HG03159 (cell line): ENCODE results near the gene IL26.
"Not testable (repeated sequence)": the region's sequence is repeated elsewhere in the genome, so short reads cannot be mapped to it uniquely, and the experiment has no call there.

Experiments used
- ATAC-seq: cut with Tn5 transposase; IDR thresholded peaks from one replicate; pipeline ENCODE4 v1.9.1; 2021; ENCODE audit warnings: mild to moderate bottlenecking, moderate library complexity; ENCODE audit not compliant: unreplicated experiment

The IL26 gene

DNA sequence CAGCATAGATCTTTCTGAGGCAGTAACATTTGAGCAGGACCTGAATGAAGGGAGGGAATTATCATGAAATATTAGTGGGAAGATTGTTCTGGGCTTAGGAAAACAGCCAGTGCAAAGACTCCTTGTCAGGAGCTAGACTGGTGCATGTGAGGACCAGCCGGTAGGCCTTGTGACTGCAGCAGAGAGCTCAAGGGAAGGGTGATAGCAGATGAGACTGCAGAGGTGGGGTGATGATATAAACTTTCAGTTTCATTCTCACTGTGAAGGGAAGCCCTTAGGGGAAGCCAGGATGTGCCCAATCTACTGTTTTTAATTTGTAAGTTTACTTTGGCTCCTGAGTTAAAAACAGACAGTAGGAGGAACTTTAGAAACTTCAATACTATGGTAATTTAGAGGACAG, 15.4 kb upstream of the IL26 start:
- peak; percentile 98 for ATAC-seq

DNA sequence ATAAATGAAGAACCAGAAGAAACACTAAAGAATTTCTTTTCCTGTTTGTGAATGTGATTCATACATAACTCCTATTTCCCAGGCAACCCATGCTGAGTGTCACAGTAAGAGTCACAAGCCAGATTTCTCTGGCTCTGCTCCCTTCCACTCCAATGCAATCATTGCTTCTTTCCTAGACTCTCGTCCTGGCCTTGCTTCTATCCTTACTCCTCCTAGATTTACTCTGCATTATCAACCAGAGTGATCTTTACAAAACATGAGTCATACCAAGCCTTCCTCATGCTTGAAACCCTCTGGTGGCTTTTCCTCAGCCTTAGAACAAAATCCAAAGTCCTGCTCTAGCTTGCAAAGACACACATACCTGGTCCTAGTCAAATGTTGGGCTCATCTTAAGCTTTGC, 14.5 kb upstream of the IL26 start:
- ATAC-seq: no peak

DNA sequence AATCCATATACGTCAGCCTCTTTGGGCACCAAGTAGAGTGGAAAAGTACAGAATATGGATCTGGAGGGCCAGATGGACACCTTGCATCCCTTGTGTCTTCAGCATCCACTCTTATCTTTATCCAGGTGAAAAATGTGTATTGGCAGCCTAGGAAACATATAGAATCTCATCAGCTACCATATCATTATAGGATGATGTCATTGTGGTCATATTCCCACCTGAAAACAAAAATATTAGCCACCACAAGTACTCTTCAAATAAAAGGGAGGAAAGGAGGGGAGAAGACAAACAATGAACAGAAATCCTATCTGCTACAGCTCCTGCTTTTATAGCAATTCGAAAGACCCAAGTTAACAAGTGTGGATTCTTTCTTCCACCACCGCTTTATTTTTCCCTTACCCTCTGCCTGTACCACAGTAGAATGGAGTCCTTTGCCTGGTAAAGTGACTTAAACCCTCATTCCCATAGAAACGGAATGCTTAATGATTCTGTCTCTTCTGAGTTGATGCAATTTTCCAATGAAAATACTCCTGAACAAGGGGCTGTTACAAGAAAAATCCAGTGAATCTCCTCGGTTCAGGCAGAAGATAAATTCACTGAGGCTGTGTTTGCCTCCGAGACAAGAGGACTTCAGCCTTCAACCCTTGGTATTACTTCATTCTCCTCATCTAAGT, 13.8 kb upstream of the IL26 start:
- no peak for ATAC-seq

DNA sequence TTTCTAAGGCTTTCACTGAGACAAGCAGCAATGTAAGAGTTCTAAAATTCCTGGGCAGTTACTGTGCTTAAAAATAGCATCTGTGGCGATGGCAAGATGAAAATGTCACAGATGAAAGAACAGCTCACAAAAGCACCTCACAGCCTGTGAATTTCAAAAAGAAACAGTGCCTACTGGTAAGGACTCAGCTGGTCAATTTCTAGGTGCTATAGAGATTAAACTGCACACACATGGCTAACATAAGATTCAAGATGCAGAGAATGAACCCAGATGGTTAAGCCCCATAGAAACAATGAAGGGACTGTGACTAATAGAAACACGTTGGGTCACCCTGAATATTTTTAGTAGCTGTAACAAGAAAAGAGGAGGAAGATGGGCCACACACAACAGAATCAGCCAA, 12.0 kb upstream of the IL26 start:
- no peak for ATAC-seq

DNA sequence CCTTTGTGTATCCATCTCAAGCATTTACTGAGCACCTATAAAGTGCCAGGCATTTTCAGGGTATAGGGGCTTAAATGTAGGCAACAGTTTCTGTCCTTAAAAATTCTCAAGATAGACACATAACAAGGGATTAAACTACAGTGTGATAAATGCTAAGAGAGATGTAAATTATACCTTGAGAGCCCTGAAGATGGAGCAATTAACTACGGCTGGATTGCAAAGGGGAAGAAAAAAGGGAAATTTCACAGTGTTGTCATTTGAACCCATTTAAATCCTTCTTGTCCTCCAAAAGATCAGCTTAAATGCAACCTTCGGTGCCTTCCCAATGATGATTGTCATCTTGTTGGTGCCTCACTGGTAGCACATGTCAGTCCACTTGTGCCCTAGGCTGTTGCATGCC, 11.5 kb upstream of the IL26 start:
- ATAC-seq: no peak

DNA sequence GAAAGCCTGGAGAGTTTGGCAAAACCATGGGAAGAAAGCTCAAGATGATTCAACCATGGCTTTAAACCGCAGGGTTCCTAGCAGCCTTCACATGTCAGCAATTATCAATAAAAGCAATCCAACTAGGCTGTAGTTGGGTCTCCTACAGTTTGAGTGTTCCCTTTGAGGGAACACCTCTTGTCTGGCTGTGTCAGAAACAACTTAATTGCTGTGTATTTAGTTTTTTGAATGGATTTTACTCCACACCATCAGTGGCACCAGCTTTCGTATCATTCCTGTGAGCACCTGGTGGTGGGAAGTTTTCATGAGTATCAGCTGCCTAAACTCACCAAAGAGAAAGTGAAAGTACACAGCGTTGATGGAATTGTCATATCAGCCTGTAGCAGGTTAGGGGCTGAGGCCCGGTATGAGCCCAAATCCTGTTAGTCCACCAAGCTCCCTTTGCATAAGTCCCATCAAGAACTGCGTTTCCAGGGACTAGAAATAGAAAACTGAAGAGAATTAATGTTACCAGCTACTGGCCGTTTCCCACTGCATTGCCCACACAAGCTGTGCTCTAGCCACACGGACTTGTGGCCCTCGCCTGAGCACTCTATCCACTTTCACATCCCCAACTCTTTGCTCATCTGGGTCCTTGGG, 10.9 kb upstream of the IL26 start:
- peak; percentile 55 for ATAC-seq

DNA sequence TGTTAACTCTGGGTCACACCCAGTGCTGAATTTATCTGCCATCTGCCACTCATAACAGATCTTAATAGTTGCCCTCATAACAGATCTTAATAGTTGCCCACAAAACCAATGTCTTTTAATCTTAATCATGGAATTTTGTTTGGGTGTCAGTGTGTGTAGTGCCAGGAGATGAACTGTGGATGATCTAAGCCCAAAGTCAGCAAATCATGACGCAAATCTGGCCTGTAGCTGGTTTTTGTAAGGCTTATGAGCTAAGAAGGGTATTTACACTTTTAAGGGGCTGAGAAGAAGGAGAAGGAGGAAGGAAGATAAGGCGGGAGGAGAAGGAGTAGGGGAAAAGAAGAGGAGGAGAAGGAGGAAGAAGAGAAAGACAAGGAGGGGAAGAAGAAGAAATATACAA, 10.0 kb upstream of the IL26 start:
- no peak for ATAC-seq

DNA sequence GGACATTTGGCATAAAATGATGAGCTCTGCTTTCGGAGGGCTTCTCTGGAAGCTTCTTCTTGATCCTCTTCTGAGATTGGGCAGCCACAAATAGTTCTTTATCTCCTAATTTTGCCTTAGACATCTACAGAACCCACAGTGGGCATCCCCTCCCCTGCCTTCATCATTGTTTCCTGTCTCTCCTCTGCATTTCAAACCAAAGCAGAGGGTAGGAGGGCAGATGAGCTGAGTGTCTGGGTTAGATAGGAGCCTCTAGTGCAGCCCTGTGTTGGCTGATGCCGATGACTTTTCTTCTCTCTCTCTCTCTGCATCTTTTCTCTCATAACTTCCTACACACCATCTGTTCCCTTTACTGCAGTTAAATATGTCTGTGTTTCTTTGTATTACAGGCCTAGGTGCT, 8.5 kb upstream of the IL26 start:
- ATAC-seq: no peak

DNA sequence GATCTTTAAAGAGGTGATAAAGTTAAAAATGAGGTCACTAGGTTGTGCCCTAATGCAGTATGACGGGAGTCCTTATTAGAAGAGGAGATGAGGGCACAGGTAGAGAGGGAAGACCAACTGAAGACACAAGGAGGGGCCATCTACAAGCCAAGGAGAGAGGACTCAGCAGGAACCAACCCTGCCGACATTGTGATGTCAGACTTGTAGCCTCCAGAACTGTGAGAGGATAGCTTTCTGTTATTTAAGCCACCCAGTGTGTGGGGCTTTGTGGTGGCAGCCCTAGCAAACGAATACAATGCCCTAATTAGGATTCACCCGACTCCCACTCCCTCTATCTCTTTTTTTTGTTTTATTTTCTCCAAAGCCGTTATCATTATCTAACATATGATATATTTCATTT, 7.9 kb upstream of the IL26 start:
- no peak for ATAC-seq

DNA sequence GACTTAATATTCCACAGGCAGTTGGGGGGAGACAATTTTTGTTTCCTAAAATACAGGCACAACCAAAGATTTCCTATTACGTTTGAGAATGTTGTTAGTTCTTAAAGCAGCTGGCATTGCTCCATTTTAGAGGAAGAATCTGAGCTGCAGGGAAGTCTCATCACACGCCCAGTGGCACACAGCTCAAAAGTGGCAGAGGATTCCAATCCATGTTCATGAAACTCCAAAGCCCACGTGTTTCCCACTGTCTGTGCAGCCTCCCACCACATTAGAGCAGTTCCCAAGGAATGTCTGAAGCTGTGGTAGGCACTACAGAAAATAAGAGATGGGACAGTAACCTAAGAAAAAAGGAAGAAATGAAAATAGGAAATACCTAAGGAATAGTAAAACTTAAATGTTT, 6.1 kb upstream of the IL26 start:
- no peak for ATAC-seq

DNA sequence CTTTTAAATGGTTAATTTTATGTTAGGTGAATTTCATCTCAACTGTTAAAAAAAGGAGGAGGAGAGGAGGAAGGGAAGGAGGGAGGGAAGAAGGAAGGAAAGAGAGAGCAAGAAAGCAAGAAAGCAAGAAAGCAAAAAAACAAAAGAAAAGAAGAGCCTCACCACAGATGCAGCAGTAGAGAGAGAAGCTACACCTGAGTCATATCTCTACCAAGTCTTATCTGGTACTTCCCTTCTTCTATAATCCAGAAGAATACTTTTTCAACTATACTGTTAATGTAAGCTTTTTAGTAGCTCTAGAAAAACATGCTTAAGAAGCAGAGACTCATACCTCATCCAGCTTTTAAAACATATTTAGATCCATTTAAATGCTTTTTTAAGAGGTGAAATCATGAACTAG, 5.6 kb upstream of the IL26 start:
- ATAC-seq: no peak

DNA sequence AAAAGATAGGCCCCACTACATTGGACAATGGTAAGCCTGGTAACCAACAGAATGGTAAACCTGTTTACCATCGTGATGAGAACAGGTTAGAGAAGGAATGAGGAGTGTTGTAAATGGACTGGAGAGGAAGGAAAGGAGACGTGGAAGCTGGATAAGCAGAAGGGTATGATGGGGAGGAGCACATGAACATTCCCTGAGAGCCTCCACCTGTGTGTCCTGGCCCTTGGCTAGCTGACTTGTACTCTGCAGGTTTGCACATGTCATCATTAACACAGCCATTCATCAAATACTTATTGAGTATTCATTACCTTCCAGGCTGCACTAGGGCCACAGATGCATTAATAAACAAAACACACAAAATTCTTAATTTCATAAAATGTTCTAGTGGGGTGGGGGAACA, 4.3 kb upstream of the IL26 start:
- no peak for ATAC-seq

DNA sequence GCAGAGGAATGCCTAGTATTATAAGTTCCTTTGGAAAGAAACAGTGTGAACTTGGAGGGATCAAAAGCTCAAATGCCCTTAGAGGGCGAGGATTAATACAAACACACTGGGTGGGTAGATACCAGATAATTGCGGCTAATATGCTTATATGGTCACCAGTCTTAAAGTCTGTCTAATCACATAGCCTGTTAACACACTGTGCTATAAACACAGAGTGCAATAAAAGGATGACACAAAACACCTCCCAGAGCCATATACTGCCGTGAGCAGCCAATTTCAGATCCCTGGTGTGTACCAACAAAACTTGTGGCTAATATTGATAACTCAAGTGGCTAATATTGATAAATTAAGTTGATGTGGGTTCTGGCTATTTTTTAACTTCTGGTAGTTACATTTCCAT, 1.7 kb upstream of the IL26 start:
- no peak for ATAC-seq

DNA sequence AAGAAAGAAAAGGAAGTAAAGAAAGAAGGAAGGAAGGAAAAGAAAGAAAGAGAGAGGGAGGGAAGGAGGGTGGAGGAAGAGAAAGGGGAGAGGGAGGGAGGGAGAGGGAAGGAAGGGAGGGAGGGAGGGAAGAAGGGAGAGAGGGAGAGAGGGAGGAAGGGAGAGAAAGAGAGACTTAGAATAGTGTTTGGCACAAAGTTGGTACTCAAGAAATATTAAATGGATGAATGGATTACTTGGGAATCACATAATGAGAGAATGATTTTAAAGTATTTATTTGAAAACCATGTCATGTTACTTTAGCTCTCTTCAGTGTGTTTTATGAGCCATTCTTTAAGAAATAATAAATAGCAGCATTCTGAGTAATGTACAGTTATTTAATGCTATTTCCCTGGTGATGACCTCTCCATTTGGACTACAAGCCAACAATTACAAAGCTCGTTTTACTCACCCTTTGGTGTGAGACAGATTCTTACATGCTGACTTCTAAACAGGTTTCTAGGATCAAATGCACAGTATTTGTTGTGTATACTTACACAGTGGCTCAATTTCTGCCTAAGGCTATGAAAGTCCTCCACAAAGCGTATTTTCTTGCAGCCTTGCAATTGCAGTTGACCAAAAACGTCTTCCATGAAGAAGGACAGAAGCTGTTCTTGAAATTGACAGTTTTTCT, 861 bp downstream of the IL26 start:
- ATAC-seq: no peak

DNA sequence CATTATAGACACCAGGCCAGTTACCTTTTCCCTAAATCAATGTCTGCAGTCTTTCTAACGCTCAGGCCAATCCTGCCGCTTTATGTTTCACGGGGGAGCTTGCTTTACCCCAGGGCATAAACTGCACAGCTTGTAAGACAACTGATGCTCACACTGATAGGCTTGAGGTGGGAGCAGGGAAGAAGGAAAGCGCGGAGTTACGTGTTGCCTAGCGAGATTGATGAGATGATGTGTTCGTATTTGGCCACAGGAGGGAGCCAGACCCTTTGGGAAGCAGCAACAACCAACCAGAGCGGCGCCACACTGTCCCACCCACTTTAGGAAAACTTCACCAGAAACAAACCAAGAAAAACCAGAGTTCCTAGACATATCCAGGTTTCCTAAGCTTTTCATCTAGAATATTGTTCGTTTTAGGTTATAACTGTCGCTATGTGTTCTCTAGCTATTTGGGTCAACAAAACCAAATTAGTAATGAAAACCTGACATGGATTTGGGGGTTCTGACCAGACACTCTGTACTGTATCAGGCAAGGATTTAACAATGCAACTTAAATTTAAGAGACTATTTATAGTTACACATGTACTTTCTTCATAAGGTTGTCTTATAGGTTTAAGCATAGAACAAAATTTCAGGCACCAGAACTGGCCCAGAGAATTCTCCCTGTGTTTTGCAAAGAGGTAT, 2.4 kb downstream of the IL26 start:
- ATAC-seq: peak; percentile 83

DNA sequence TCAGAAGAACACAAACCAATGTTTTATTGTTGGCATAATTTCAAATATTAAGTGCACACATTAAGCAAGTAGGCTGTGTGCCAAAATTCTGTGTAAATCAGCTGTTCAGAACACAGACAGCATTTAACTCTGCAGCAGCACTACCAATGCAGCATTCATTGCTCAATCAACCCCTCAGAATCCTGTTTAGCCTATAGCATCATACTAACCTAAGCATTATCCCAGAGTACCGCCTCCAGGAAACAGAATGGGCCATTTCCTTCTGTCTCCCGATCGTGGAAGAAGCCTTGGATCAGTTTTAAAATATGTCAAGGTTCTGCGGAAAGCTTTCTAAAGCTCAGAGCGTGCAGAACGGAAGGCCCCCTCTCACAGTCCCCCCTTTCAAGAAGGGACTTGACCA, 3.3 kb downstream of the IL26 start:
- no peak for ATAC-seq

DNA sequence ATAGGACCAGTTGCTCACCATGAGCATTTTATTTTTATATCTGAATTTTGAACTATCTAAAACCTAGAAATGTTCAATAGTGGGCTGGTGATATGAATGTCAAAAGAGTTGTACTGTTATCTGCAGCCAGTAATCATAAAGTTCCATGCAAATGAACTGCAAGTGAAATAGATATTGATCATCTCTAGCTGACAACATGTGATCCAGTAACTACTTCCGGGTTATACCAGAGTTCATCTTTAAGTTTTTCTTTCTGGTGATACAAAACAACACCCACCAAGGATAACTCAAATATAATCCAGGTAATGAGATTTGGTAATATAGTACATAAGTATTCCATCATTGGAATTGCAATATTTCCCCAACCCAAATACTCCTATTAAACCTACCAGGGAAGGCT, 4.1 kb downstream of the IL26 start:
- ATAC-seq: no peak

DNA sequence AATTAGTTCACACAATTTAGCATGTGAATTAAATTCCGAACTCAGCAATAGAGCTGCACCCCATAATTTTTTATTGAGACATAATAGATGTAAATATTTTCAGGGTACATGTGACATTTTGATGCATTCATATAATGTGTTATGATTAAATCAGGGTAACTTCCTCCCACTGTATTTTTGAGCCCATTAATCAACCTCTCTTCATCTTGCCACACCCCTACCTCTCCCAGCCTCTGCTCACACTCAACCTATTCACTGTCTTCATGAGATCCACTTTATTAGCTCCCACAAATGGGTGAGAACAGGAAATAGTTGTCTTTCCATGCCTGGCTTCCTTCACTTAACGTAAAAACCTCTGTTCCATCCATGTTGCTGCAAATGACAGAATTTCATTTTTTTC, 14.7 kb downstream of the IL26 start:
- no peak for ATAC-seq

DNA sequence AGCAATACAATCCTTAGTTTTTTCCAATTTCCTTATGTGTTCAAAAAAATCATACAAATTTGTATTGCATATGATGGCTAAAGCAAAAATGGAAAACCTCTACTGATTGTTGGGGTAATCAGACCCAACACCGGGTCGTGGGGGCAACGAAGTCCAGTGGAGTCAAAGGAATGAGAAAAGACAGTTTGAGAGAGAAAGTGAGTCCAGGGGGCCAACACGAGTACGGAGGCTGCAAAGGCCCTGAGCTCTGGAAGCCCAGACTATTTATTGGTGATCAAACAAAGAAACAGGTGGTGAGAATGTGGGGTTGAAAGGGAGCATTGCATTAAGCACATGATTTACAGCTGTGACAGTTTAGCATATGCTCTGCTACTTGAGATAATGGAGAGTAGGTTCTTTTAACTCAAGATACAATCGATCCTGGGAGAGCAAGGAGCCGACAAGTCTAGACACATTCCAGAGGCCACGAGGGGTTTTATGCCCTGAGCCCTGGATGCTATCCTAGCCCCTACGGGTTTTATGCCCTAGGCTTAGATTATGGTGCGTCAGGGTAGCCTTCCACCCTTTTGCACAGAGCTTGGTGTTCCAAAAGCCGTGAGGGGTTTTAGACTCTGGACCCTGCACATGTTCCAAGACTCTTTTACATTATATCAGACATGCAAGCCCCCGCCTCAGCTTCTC, 16.4 kb downstream of the IL26 start:
- not testable (repeated sequence) for ATAC-seq

DNA sequence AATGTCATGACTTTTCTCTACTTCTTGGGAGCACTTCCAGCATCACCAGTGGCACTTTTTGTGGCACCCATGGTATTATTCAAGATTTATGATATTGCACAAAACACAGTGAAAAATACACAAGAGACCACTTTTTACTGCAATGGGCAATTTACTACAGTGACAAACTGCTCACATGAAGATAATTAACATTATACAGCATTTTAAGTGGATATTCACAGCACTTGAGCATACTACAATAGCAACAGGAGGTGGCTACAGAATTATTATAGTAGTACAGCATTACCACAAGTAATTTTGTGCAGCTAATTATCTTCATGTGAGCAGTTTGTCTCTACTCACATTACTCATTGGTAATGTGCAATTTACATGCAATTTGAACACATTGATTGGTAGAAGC, 18.3 kb downstream of the IL26 start:
- ATAC-seq: no peak

DNA sequence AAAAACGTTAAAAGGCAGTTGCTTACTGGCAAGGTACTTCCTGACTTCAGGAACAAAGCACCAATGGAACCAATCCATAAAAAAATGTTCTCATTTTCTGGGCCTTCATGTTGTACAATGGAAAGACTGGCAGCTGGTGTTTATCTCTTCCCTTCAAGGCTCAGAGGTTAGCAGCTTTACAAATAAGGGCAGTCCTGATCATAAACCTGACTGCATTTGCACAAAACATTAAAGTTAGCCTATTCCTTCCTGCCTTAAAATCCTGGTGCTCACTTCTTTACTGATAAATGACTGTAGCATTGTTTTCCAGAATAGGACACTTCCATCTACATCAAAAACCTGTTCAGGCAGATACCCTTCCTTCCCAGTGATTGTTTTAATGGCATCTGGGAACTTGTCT, 19.2 kb downstream of the IL26 start:
- no peak for ATAC-seq
